ENCODE measurements around the gene PALLD.

GRCh38 chr4:168732714-168733113, 235.9 kb downstream of the PALLD start:
- TF ChIP-seq EZH2 (IDR thresholded peaks at IDR 0.05; ENCODE audit: borderline replicate concordance, low read depth, low read length, severe bottlenecking) (no peak), CTCF (IDR thresholded peaks at IDR 0.05; ENCODE audit: borderline replicate concordance, extremely low read depth, low read length, poor library complexity, severe bottlenecking) (no peak)
